Stimulated activated CD8-positive, alpha-beta memory T cell treated with anti-CD3 and anti-CD28 coated beads, Interleukin-12 subunit alpha, Interleukin-12 subunit beta, amount 100 ng/mL, for 1 hour (primary cell): ENCODE results near the gene KMT2A.
A peak's percentile ranks its signal among the peaks of the same experiment; 100 is the strongest.
"Not testable (repeated sequence)": the region's sequence is repeated elsewhere in the genome, so short reads cannot be mapped to it uniquely, and the experiment has no call there.

Experiments
- DNase-seq: peaks from one replicate; pipeline ENCODE4 v3.0.0-alpha.2; 2020; ENCODE audit warnings: low read depth

KMT2A gene

GRCh38 chr11:118533769-118534729 is 97.8 kb downstream of the KMT2A start:
- no peak for DNase-seq

GRCh38 chr11:118535261-118535660 is 99.0 kb downstream of the KMT2A start:
- DNase-seq, result no peak

GRCh38 chr11:118536726-118537125 is 100.4 kb downstream of the KMT2A start:
- no peak for DNase-seq

- no peak for DNase-seq
Measured at GRCh38 chr11:118537409-118537980, 101.2 kb downstream of the KMT2A start.

GRCh38 chr11:118544010-118544646 is 107.8 kb downstream of the KMT2A start:
- DNase-seq, result no peak

- no peak for DNase-seq
Measured at GRCh38 chr11:118544647-118545010, 108.3 kb downstream of the KMT2A start.

DNA sequence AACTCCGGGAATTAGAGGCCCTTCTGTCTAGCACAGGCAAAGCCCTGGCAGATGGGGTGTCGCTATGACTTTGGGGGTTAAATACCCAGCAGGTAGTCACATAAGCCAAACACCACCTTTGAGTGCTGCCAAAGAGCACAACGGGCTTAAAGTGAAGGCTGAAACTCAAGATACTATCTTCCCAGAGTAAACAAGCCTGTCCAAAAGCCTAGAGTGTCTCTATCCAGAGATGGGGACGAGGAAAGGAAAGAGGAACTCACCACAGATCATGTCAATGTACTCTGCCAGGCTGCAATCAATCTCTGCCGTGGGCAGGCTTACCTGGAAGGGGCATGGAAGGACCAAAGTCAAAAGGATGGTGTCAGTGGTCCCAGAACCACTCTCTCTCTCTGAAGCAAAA is 109.2 kb downstream of the KMT2A start:
- no peak for DNase-seq

GRCh38 chr11:118547132-118547531 is 110.8 kb downstream of the KMT2A start:
- no peak for DNase-seq

- no peak for DNase-seq
Measured at GRCh38 chr11:118552341-118552740, 116.0 kb downstream of the KMT2A start.

- no peak for DNase-seq
Measured at GRCh38 chr11:118560806-118561205, 124.5 kb downstream of the KMT2A start.

GRCh38 chr11:118565051-118565450 is 128.8 kb downstream of the KMT2A start:
- DNase-seq, result no peak

DNA sequence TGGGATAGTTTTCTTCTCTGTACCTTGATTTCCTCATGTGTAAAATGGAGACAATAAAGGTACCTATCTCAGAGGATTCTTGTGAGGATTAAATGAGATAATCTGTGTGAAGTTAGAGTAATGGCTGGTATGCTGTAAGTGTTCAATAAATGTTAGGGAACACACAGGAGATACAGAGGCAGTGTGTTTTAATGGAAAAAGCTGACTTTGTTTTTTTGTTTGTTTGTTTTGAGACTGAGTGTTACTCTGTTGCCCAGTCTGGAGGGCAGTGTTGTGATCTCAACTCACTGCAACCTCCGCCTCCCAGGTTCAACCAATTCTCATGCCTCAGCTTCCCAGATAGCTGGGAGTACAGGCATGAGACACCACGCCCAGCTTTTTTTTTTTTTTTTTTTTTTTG is 133.4 kb downstream of the KMT2A start:
- no peak for DNase-seq

- no peak for DNase-seq
Measured at GRCh38 chr11:118570787-118571186, 134.5 kb downstream of the KMT2A start.

- not testable (repeated sequence) for DNase-seq
Measured at GRCh38 chr11:118571701-118572060, 135.4 kb downstream of the KMT2A start.

DNA sequence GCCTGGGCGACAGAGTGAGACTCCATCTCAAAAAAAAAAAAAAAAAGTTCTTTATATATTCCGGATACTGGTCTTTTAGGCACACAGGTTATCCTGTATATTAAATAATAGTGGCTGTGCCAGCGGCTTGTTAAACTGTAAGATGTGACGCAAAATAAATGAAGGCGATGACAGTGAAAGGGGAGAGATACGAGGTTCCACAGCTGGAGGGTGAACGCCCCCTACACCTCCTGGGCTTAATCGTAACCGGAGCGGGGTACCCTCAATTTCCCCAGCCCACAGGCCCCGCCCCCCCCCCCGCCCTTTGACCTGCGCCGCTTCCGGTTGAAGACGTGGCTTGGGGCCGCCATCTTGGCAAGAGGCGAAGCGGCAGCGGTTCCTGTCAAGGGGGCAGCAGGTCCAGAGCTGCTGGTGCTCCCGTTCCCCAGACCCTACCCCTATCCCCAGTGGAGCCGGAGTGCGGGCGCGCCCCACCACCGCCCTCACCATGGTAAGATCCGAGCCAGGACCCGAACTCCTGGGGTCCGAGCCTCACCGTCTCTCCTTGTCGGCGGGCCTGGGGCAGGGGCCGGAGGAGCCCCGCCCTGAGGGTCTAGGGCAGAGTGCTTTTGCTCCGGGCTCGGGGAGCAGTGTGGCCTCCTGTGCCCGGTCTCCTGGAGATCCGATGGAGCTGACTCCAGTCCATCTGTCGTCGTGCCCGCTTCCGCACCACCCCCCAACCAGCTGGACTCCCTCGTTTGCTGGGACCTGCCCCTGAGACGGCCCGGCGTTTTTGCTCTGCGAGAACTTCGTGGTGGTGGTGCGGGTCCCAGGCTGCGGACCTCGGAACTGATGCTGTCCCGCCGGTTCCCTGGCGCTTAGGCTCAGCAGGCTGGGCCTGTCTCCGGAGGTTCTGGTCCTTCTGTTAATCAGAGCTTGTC is 136.0 kb downstream of the KMT2A start, which contains the start of gene ARCN1:
TSS of gene ARCN1 (plus strand) at position 349 of the 920 bp plus-strand sequence. CDS start at position 488, 139 bp downstream.
- peak; percentile 67 for DNase-seq

- no peak for DNase-seq
Measured at GRCh38 chr11:118572981-118573550, 136.8 kb downstream of the KMT2A start.

GRCh38 chr11:118574636-118575035 is 138.3 kb downstream of the KMT2A start:
- no peak for DNase-seq
